GM10248 (cell line): ENCODE measurements around the gene CAD.

Source experiments
- CTCF ChIA-PET: fragments of 300-600 bp; sonication (Branson Sonifier 250); formaldehyde crosslinking; extraction: SDS; loops from one replicate; lab custom pipeline; 2021; ENCODE audit warnings: antibody characterized with exemption; lab: Yijun Ruan, JAX
- POLR2A ChIA-PET: fragments of 350-650 bp; sonication (Branson Sonifier 250); formaldehyde crosslinking; extraction: SDS; loops from one replicate; lab custom pipeline; 2020; ENCODE audit warnings: antibody characterized with exemption; lab: Yijun Ruan, JAX
- DNase-seq: peaks from one replicate; pipeline ENCODE4 v3.0.0; 2012; ENCODE audit errors: extremely low spot score
- CTCF ChIP-seq: IDR thresholded peaks from 2 replicates; pipeline ENCODE4 v1.5.1; 2012; ENCODE audit warnings: mild to moderate bottlenecking, low read depth; ENCODE audit errors: extremely low read depth, missing control alignments, control extremely low read depth

CAD gene

GRCh38 chr2:27280826-27281225, 63.7 kb downstream of the CAD start:
- CTCF ChIA-PET, result interaction anchor here (1.4 to 10.1 kb wide), 19 partner anchors 10 to 358 kb away, joined by 3 to 138 read pairs (median 9); partner anchors contain the start of gene SLC30A3
- POLR2A ChIA-PET, result no interaction called here
- TF ChIP-seq CTCF, result no peak
- no peak for DNase-seq

- no peak for TF ChIP-seq CTCF
- ChIA-PET CTCF (interaction anchor here (1.0 to 10.1 kb wide), 15 partner anchors 10 to 320 kb away, joined by 3 to 138 read pairs (median 7); partner anchors contain the start of gene SLC30A3), POLR2A (no interaction called here)
These were observed 64.3 kb downstream of the CAD start for GRCh38 chr2:27281442-27281841.

GRCh38 chr2:27281855-27282559, 64.8 kb downstream of the CAD start, which contains the start of gene TRIM54:
Gene TRIM54 (plus strand): TSS chr2:27282429. CDS start chr2:27282732, 303 bp downstream.
- POLR2A ChIA-PET, result no interaction called here
- TF ChIP-seq CTCF, result no peak
- CTCF ChIA-PET, result interaction anchor here (0.7 to 10.1 kb wide), 20 partner anchors 10 to 401 kb away, joined by 3 to 138 read pairs (median 4); partner anchors contain the start of genes AGBL5 and SLC30A3
- DNase-seq, result no peak

More at GRCh38 chr2:27281442-27281841, 64.3 kb downstream of the CAD start:
- no peak for DNase-seq

GRCh38 chr2:27282892-27283291, 65.7 kb downstream of the CAD start:
- ChIA-PET POLR2A (no interaction called here), CTCF (interaction anchor here (0.8 to 10.1 kb wide), 13 partner anchors 9 to 400 kb away, joined by 3 to 138 read pairs (median 4); partner anchors contain the start of genes AGBL5 and SLC30A3)
- TF ChIP-seq CTCF, result no peak
- DNase-seq, result no peak

- DNase-seq, result no peak
- CTCF ChIA-PET, result interaction anchor here (0.7 to 10.1 kb wide), 4 partner anchors 10 to 186 kb away, joined by 3 to 138 read pairs (median 118); partner anchors contain the start of genes DNAJC5G and SLC30A3
- TF ChIP-seq CTCF, result no peak
- POLR2A ChIA-PET, result no interaction called here
These were observed 67.8 kb downstream of the CAD start for GRCh38 chr2:27284996-27285395.

GRCh38 chr2:27285481-27285880, 68.3 kb downstream of the CAD start:
- POLR2A ChIA-PET, result no interaction called here
- CTCF ChIA-PET, result interaction anchor here (7.0 kb wide), 1 partner anchor 15 kb away, joined by 138 read pairs; no protein-coding TSS in a partner anchor
- TF ChIP-seq CTCF, result no peak
- DNase-seq, result no peak
